Sigmoid colon (tissue), 4 donors: ENCODE measurements around the gene SLC46A2.

Experiments used
- CTCF ChIP-seq, 4 experiments: fragments of 450-650 bp in 3 of 4; fragments of 200-600 bp in 1 of 4; IDR thresholded peaks; one replicate each; pipeline ENCODE4 v1.5.1; 2016 to 2019; ENCODE audit warnings: antibody characterized with exemption in 4 of 4, mild to moderate bottlenecking in 3 of 4, moderate library complexity in 2 of 4
- POLR2A ChIP-seq, 2 donors: fragments of 450-650 bp; IDR thresholded peaks; one replicate each; pipeline ENCODE4 v1.6.1; 2016; ENCODE audit warnings: antibody characterized with exemption in 2 of 2, mild to moderate bottlenecking in 2 of 2, moderate library complexity in 2 of 2
- POLR2AphosphoS5 ChIP-seq, 4 donors: sonication (generic); formaldehyde crosslinking; IDR thresholded peaks; one replicate each; pipeline ENCODE4 v1.6.1; 2017; ENCODE audit warnings: antibody characterized with exemption in 4 of 4

GRCh38 chr9:112849363-112849922, 41.2 kb downstream of the SLC46A2 start:
- TF ChIP-seq CTCF (IDR thresholded peaks at IDR 0.05) (no peak), POLR2A (IDR thresholded peaks at IDR 0.05) (no peak), POLR2AphosphoS5 (IDR thresholded peaks at IDR 0.05) (no peak)
